Immature natural killer cell (primary cell): ENCODE results near the gene SMARCAL1. TPM values are rescaled to one million over a fixed set of nuclear protein-coding genes. Genes with fewer than 3 reads are reported as not detected.

Source experiments
- polyA plus RNA-seq, 3 donors: library from polyadenylated mRNA; unstranded; fragments of 300-500 nt; fragmentation: Illumina TruSeq; gene quantifications; one replicate each; pipeline ENCODE4 v1.2.3, GENCODE V29; 2021

The SMARCAL1 gene
- polyA plus RNA-seq, 3 donors from 2014 or later = 15.1 to 34.6 (median 15.2) TPM

Other genes with a start within 250 kb of the SMARCAL1 start
- gene MARCHF4, start 40.0 kb upstream of the SMARCAL1 start, polyA plus RNA-seq = under 1 TPM in 1 of 3 donors, not detected in 2; 0.19 TPM
- 1,000 to 10,000 TPM in 2 of 3 donors, 100 to 1,000 TPM in 1; 866 to 2,929 (median 2,010) TPM for gene RPL37A, start 86.4 kb downstream of the SMARCAL1 start, polyA plus RNA-seq
- under 1 TPM in 2 of 3 donors, not detected in 1; 0.66 to 0.70 TPM for gene IGFBP2, start 220.9 kb downstream of the SMARCAL1 start, polyA plus RNA-seq